ENCODE measurements around the gene SP1.
"Not testable (repeated sequence)": the region's sequence is repeated elsewhere in the genome, so short reads cannot be mapped to it uniquely, and the experiment has no call there.

Gene SP1

GRCh38 chr12:53361638-53362037 lies 18.3 kb upstream of the SP1 start:
- not testable (repeated sequence) for FAIRE-seq

GRCh38 chr12:53365245-53365904 lies 14.6 kb upstream of the SP1 start:
- FAIRE-seq, result no peak

DNA sequence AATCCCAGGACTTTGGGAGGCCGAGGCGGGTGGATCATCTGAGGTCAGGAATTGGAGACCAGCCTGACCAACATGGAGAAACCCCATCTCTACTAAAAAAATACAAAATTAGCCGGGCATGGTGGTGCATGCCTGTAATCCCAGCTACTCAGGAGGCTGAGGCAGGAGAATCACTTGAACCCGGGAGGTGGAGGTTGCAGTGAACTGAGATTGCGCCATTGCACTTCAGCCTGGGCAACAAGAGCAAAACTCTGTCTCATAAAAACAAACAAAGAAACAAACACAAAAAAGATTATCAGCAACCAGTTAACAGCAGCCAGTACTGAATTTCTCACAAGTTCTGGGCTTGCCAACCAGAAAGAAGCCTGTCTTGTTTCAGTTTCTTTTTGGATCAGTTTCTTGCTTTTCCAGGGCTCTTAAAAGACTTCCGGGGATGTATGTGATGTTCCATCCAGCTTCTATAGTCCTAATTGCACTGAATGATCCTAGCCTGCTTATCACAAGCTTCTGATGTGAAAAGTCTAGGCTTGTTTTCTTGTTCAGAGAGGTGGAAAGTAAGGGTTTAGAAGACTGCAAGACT lies 6.3 kb upstream of the SP1 start:
- FAIRE-seq, result not testable (repeated sequence)

- FAIRE-seq, result not testable (repeated sequence)
Measured at GRCh38 chr12:53374277-53374676, 5.7 kb upstream of the SP1 start.

DNA sequence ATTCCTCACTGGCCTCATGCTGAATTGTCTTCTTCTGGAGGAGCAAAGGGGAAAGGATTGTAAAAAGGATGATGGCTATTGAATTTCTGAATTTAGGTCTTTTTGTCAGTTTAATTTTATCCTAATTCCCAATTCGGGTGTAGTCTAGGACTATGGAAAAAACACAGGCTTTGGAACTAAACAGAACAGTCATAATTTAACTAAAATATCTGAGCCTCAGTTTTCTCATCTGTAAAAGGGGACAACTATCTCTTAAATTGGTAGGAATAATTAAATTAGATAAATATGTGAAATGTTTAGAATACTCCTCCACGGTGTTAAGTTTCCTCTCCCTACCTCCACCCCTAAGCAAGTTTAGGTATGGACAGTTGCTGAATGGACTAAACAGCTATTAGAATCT lies 3.2 kb upstream of the SP1 start:
- FAIRE-seq, result no peak

GRCh38 chr12:53378222-53378621 lies 1.8 kb upstream of the SP1 start:
- FAIRE-seq, result no peak

DNA sequence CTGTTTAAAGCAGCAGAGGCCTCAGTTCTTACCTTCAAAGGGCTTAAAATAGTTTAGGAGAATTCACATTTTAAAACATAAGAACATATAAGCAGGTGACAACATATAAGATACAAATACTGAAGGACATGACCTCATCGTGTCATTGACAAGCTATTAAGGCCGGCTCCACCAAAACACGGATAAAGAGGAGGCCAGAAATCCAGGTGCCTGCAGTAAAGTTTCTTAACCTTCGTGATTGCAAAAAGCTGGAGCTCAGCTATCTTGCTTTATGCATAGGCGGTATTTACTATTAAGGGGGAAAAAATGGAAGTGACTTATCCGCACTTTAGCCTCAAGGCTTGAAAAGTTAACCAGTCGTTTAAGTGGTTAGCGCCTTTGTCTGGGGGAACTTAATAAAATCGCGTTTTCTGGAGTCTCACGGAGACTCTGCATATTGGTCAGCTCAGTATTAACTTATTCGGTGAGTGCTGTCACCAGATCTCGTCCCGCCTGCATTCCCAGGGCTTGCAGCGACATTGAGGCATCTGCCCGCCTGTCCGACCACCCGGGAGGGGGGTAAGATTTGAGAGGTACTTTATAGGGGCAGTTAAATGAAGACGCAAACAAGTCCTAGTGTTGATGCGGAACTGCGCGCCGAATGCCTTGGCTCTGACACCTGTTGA lies 1.1 kb upstream of the SP1 start:
- no peak for FAIRE-seq

DNA sequence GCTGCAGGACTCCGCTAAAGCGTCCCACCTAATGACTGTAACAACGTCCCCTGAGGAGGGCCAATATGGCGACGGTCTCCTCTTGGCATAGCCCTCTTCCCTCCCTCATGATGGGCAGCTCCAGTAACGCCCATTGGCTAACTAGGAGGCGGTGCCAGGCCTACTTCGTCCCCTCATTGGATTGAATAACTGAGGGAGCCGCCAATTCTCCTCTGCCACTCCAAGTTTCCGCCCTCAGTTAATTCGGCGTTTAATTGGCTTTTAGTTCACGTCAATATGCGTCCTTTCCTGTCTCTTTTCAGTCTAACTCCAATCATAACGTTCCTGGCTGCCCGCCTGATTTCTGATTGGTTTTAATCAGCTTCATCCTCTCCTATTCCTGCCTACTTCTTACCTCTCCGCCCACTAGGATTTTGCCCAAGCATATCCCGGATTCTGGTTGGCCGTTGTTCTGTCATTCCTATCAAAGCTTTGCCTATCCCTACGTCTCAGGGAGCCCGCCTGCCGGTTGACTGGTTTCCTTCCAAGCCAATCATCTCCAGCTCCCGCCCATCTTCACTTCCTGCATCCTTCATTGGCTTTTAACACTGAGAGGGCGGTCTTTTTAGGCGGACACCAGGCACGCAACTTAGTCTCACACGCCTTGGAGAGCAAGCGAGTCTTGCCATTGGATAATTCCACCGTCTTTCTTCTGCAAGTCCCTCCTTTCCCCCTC lies 430 bp upstream of the SP1 start:
- peak; percentile 100 for FAIRE-seq

- FAIRE-seq, result no peak
Measured at GRCh38 chr12:53380794-53381730, 1.1 kb downstream of the SP1 start.

DNA sequence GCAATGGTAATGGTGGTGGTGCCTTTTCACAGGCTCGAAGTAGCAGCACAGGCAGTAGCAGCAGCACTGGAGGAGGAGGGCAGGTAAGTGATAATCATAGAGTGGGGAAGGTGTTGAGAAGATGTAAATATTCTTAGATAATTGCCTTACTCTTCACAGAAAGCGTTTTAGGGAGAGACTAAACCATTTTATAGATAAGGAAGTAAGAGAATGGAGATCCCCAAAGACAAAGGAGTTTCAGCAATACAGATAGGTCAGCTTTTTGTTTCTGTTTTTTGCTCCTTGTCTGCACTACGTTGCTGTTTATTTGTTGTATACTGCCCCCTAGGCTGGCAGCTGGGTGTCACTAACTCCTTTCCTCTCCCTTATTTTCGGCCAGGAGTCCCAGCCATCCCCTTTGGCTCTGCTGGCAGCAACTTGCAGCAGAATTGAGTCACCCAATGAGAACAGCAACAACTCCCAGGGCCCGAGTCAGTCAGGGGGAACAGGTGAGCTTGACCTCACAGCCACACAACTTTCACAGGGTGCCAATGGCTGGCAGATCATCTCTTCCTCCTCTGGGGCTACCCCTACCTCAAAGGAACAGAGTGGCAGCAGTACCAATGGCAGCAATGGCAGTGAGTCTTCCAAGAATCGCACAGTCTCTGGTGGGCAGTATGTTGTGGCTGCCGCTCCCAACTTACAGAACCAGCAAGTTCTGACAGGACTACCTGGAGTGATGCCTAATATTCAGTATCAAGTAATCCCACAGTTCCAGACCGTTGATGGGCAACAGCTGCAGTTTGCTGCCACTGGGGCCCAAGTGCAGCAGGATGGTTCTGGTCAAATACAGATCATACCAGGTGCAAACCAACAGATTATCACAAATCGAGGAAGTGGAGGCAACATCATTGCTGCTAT lies 2.0 kb downstream of the SP1 start:
- FAIRE-seq, result no peak

GRCh38 chr12:53383258-53383657 lies 3.3 kb downstream of the SP1 start:
- no peak for FAIRE-seq

DNA sequence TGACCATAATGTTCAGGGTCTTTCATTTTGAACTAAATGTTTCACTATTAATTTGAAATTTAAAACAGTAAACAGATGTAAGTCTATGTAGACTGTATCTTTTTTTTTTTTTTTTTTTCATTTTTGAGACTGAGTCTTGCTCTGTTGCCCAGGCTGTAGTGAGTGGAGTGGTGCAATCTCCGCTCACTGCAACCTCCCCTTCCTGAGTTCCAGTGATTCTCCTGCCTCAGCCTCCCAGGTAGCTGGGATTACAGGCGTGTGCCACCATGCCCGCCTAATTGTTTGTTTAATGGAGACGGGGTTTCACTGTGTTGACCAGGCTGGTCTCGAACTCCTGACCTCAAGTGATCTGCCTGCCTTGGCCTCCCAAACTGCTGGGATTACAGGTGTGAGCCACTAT lies 6.4 kb downstream of the SP1 start:
- FAIRE-seq, result not testable (repeated sequence)

GRCh38 chr12:53388932-53389331 lies 9.0 kb downstream of the SP1 start:
- no peak for FAIRE-seq

GRCh38 chr12:53389702-53390101 lies 9.7 kb downstream of the SP1 start:
- FAIRE-seq, result no peak

DNA sequence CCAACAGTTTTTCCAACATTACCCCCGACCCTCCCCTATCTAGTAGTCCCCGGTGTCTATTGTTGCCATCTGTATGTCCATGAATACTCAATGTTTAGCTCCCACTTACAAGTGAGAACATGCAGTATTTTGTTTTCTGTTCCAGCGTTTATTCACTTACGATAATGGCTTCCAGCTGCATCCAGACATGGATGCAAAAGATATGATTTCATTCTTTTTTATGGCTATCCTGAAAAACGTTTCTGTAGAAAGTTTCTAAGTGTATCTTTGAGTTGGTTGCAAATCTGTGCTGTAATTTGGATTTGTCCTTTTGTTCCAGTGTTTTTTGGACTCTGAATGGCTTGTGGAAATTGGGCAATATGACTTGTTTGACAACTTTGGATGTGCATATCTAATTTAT lies 11.7 kb downstream of the SP1 start:
- peak; percentile 84 for FAIRE-seq

DNA sequence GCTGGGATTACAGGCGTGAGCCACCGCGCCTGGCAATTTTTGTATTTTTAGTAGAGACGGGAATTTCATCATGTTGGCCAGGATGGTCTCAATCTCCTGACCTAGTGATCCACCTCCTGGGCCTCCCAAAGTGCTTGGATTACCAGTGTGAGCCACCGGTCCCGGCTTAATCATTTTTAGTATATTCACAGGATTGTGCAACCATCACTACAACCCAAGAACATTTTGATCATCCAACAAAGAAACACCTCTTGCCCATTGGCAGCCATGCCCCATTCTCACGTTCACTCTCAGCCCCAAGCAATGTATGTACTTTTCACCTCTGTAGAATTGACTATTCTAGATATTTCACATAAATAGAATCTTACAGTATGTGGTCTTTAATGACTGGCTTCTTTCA lies 19.9 kb downstream of the SP1 start:
- no peak for FAIRE-seq

DNA sequence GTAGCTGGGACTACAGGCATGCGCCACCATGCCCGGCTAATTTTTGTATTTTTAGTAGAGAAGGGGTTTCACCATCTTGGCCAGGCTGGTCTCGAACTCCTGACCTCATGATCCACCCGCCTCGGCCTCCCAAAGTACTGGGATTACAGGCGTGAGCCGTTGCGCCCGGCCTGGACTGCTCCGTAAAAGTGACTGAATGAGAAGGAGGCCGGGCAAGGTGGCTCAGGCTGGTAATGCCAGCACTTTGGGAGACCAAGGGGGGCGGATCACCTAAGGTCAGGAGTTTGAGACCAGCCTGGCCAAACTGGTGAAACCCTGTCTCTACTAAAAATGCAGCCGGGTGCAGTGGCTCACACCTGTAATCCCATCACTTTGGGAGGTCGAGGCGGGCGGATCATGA lies 22.4 kb downstream of the SP1 start:
- not testable (repeated sequence) for FAIRE-seq

- no peak for FAIRE-seq
Measured at GRCh38 chr12:53402871-53403270, 22.9 kb downstream of the SP1 start.

GRCh38 chr12:53410951-53411350 lies 31.0 kb downstream of the SP1 start:
- FAIRE-seq, result no peak

GRCh38 chr12:53413485-53414204 lies 33.7 kb downstream of the SP1 start:
- FAIRE-seq, result no peak
